SHP77 (cell line): ENCODE measurements around the gene APOF.
"Not testable (repeated sequence)": the region's sequence is repeated elsewhere in the genome, so short reads cannot be mapped to it uniquely, and the experiment has no call there.

Experiments used
- DNase-seq, 2 experiments: peaks; one replicate each; lab custom pipeline; 2025; lab: John Stamatoyannopoulos, UW

The APOF gene

DNA sequence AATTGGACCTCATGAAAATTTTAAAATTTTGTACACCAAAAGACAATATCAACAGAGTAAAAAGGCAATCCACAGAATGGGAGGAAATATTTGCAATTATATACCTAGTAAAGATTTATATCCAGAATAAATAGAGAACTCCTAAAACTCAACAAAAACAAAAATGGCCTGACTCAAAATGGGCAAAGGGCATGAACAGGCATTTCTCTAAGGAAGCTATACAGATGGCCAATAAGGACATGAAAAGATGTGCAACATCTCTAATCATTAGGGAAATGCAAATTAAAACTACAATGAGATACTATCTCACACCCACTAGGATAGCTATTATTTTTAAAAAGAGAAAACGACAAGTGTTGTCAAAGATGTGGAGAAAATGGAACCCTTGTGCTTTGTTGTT, 10.9 kb upstream of the APOF start:
- no peak for DNase-seq

DNA sequence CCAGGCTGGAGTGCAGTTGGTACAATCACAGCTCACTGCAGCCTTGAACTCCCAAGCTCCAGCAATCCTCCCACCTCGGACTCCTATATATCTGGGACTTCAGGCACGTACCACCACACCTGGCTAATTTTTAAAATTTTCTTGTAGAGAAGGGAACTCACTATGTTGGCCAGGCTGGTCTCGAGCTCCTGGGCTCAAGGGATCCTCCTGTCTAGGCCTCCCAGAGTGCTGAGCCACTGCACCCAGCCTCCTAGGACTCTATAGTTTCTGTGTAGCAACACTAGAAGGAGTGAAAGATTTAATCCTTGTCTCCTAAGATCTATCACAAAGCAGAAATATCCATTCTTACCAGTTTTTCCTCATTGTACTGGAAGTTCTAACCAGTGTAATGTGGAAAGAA, 4.3 kb upstream of the APOF start:
- DNase-seq, result no peak

GRCh38 chr12:56361487-56362129, 1.0 kb downstream of the APOF start:
- no peak for DNase-seq

- DNase-seq, result peak; percentile 96 to 97
These were observed 2.5 kb downstream of the APOF start, which contains the start of gene STAT2 for GRCh38 chr12:56359851-56360767. Gene STAT2, minus strand, starts transcription at chr12:56360107. Its CDS starts 3,536 bp downstream, at chr12:56356571.

- DNase-seq, result no peak
These were observed 3.7 kb downstream of the APOF start for GRCh38 chr12:56358836-56359532.

GRCh38 chr12:56351325-56351724, 11.3 kb downstream of the APOF start:
- DNase-seq, result no peak

DNA sequence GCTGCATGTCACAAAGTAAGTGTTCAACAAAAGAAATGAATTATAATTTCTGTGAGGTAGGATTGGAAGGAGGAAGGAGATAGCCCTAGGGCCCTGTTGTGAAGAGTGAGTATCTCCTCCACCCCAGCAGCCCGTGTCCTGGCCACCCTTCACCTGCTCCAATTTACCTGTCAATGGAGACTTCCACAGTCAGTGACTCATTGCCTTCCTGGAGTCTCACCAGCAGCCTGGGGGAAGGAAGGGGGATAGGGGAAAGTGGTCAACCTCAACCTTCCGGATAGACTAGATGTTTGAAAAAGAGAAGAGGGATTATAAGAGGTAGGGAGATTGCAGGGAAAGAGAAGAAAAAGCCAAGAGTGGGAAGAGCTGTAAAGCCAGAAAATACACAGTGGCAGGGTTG, 12.0 kb downstream of the APOF start:
- no peak for DNase-seq

DNA sequence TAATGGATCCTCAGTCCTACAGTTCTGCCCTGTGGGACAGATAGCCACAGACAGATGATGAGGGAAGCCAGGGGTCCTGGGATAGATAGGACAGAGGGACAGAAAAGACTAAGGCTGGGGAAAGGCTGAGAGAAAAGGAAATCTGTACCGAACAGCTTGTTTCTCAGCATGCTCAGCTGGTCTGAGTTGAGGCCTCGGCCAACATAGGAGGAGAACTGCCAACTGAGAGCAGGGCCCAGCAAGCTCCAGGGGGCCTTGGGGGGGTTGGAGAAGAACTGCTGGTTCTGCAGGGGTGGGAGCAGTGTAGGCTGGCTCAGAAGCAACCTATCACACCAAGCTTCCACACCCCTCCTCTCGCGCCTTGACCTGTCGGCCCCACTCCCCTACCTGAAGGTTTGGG, 13.9 kb downstream of the APOF start:
- DNase-seq, result no peak

DNA sequence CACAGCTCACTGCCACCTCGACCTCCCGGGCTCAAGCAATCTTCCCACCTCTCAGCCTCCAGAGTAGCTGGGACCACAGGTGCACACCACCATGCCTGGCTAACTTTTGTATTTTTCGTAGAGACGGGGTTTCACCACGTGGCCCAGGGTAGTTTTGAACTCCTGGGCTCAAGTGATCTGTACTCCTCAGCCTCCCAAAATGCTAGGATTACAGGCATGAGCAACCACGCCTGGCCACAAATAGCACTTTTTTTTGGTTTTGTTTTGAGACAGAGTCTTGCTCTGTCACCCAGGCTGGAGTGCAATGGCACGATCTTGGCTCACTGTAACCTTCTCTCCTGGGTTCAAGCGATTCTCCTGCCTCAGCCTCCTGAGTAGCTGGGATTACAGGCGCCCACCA, 15.4 kb downstream of the APOF start:
- not testable (repeated sequence) for DNase-seq

GRCh38 chr12:56346675-56347074, 16.0 kb downstream of the APOF start:
- no peak for DNase-seq

GRCh38 chr12:56342290-56342689, 20.4 kb downstream of the APOF start:
- DNase-seq, result not testable (repeated sequence)

GRCh38 chr12:56341616-56342015, 21.0 kb downstream of the APOF start:
- DNase-seq, result no peak

DNA sequence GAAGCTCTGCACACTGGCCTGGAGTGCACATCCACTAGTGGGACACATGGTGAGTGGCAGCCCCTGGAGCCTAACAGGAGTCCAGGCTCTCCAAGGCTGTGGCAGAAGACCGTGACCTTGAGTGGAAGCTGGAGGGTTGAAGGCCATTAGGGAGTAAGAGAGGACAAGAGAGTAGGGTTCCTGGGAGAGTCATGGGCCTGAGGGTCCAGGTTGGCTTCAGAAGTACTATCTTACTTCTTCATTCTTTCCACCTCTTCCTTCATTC, 23.6 kb downstream of the APOF start:
- no peak for DNase-seq

GRCh38 chr12:56338308-56339157, 24.1 kb downstream of the APOF start, which contains the start of gene IL23A:
Gene IL23A, plus strand, starts transcription at chr12:56338884. Its CDS starts 161 bp downstream, at chr12:56339045.
- no peak for DNase-seq

DNA sequence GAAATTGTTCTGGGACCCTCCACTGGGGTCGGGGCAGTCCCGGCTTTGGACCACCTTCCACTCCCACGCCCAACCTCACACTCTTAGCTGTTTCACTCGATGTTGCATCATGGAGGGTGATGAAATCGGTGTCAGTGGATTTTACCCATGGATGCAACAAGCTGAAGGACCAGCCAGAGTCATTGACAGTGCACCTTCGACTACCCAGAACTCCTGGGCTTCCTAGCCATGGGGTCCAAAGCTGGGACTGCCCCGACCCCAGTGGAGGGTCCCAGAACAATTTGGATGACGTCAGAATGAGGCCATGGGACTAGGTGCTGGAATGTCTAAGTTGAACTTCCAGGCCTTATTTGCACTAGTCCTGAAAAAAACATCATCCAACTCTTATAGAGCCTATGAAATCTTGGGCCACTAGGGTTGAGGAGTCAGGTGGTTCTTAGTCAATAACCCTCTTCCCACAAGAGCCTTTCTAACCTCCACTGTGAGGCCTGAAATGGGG, 24.9 kb downstream of the APOF start:
- DNase-seq, result no peak

DNA sequence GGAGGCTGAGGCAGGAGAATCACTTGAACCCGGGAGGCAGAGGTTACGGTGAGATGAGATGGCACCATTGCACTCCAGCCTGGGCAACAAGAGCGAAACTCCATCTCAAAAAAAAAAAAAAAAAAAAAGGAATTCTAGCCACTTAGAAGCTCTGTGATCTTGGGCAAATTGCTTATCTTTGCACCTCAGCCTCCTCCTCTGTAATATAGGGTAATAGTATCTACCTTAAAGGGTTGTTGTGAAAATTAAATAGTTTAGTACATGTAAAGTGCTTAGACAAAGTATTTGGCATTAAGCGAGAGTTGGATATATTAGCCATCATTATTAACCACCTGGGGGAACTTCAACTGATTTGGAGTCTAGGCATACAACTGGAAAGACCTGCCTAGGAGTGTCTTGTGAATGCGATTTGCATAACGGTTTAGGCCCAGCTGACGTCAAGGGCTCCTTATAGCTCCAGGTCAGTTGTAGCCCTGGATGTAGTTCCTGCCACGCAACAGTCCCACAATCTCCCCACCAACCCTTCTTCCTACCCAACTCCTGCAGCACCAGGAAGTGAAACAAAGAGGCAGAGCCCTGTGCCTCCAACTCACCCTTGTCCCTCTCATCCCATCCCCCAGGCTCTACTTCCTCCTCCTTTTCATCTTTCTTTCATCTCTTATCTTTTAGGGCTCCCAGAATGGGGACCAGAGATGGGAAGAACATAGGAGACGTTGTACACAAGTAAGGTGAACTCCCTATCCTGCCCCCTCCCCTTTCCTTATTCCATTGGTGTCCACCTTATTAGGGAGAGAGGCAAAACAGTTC, 26.1 kb downstream of the APOF start:
- DNase-seq, result no peak

- not testable (repeated sequence) for DNase-seq
These were observed 27.1 kb downstream of the APOF start for GRCh38 chr12:56335527-56335926.

- no peak for DNase-seq
These were observed 28.2 kb downstream of the APOF start for GRCh38 chr12:56334490-56334793.

GRCh38 chr12:56333679-56334489, 28.8 kb downstream of the APOF start, which contains the start of gene PAN2:
Gene PAN2, minus strand, starts transcription at chr12:56334000. Its CDS starts 906 bp downstream, at chr12:56333094.
- peak; percentile 94 to 98 for DNase-seq

GRCh38 chr12:56333197-56333678, 29.4 kb downstream of the APOF start:
- no peak for DNase-seq
